ENCODE data around the gene PLCH2. TPM values are rescaled to one million over a fixed set of nuclear protein-coding genes. Genes with fewer than 3 reads are reported as not detected.

The PLCH2 gene
- total RNA-seq, 4 donors from 2014 or later = 1.00 to 7.3 (median 4.6) TPM

- no peak for DNase-seq
- H3K36me3 ChIP-seq = no peaks in the 10 kb centered on the region
- TF ChIP-seq POLR2AphosphoS5 (IDR thresholded peaks at IDR 0.05) (no peak), CTCF (IDR thresholded peaks at IDR 0.05) (no peak), EP300 (IDR thresholded peaks at IDR 0.05; ENCODE audit: low read depth) (no peak), POLR2A (IDR thresholded peaks at IDR 0.05) (no peak)
- no peak overlapping the region for H3K27ac ChIP-seq
- H3K9me3 ChIP-seq = no peaks in the 10 kb centered on the region
- no peak overlapping the region for H3K4me3 ChIP-seq
- peaks cover 0 to 6% (median 2%) of the 10 kb centered on the region in 4 donors for H3K4me1 ChIP-seq
- H3K27me3 ChIP-seq = peaks cover 78% of the 10 kb centered on the region
- intact Hi-C loops (cut with DNase I; ENCODE audit: low total_unique reads) (no loop called here), in situ Hi-C loops (cut with MboI; ENCODE audit: low pct_ligation_motif_present in 1 of 4, low pct_unique_long_range_greater_than_20kb in 1 of 4, low sequenced_read_pairs in 3 of 4) (no loop called here)
- WGBS, 2 donors (ENCODE audit: low coverage in 1 of 2) = 47% methylated on average over 5 of the region's 12 CpGs; no CpG with 5 or more reads in 1 of the 2 donors
Measured at GRCh38 chr1:2466270-2466665, 9.8 kb upstream of the PLCH2 start.

- peaks cover 0 to 6% (median 2%) of the 10 kb centered on the region in 4 donors for H3K4me1 ChIP-seq
- H3K27ac ChIP-seq = no peak overlapping the region
- in situ Hi-C loops (cut with MboI; ENCODE audit: low pct_ligation_motif_present in 1 of 4, low pct_unique_long_range_greater_than_20kb in 1 of 4, low sequenced_read_pairs in 3 of 4) = no loop called here
- intact Hi-C loops (cut with DNase I; ENCODE audit: low total_unique reads) = no loop called here
- no peak overlapping the region for H3K4me3 ChIP-seq
- no peak for DNase-seq
- H3K27me3 ChIP-seq = peaks cover 78% of the 10 kb centered on the region
- TF ChIP-seq EP300 (IDR thresholded peaks at IDR 0.05; ENCODE audit: low read depth) (no peak), POLR2AphosphoS5 (IDR thresholded peaks at IDR 0.05) (no peak), CTCF (IDR thresholded peaks at IDR 0.05) (no peak), POLR2A (IDR thresholded peaks at IDR 0.05) (no peak)
- H3K36me3 ChIP-seq = no peaks in the 10 kb centered on the region
- WGBS, 2 donors (ENCODE audit: low coverage in 1 of 2) = 20% methylated on average over 12 of the region's 30 CpGs; no CpG with 5 or more reads in 1 of the 2 donors
- no peaks in the 10 kb centered on the region for H3K9me3 ChIP-seq
Measured at GRCh38 chr1:2466958-2467554, 9.0 kb upstream of the PLCH2 start.

- DNase-seq = no peak
- peaks cover 70% of the 10 kb centered on the region for H3K27me3 ChIP-seq
- 36 to 64% methylated on average over 5 to 6 of the region's 14 CpGs for WGBS, 2 donors (ENCODE audit: low coverage in 1 of 2)
- H3K36me3 ChIP-seq = no peaks in the 10 kb centered on the region
- H3K9me3 ChIP-seq = no peaks in the 10 kb centered on the region
- no peak for TF ChIP-seq POLR2A (IDR thresholded peaks at IDR 0.05)
- TF ChIP-seq POLR2AphosphoS5 (IDR thresholded peaks at IDR 0.05) = no peak
- no peak for TF ChIP-seq CTCF (IDR thresholded peaks at IDR 0.05)
- no peak for TF ChIP-seq EP300 (IDR thresholded peaks at IDR 0.05; ENCODE audit: low read depth)
- in situ Hi-C loops (cut with MboI; ENCODE audit: low pct_ligation_motif_present in 1 of 4, low pct_unique_long_range_greater_than_20kb in 1 of 4, low sequenced_read_pairs in 3 of 4) = no loop called here
- no peak overlapping the region for H3K27ac ChIP-seq
- peaks cover 0 to 6% (median 2%) of the 10 kb centered on the region in 4 donors for H3K4me1 ChIP-seq
- intact Hi-C loops (cut with DNase I; ENCODE audit: low total_unique reads) = no loop called here
- H3K4me3 ChIP-seq = no peak overlapping the region
Measured at GRCh38 chr1:2468041-2468472, 8.0 kb upstream of the PLCH2 start.

GRCh38 chr1:2468540-2468939, 7.5 kb upstream of the PLCH2 start:
- H3K4me3 ChIP-seq = no peak overlapping the region
- H3K36me3 ChIP-seq = no peaks in the 10 kb centered on the region
- in situ Hi-C loops (cut with MboI; ENCODE audit: low pct_ligation_motif_present in 1 of 4, low pct_unique_long_range_greater_than_20kb in 1 of 4, low sequenced_read_pairs in 3 of 4) = no loop called here
- H3K27ac ChIP-seq = no peak overlapping the region
- DNase-seq = no peak
- H3K9me3 ChIP-seq = no peaks in the 10 kb centered on the region
- WGBS, 2 donors (ENCODE audit: low coverage in 1 of 2) = 48% methylated on average over 10 of the region's 10 CpGs; no CpG with 5 or more reads in 1 of the 2 donors
- TF ChIP-seq CTCF (IDR thresholded peaks at IDR 0.05) = no peak
- no peak for TF ChIP-seq EP300 (IDR thresholded peaks at IDR 0.05; ENCODE audit: low read depth)
- TF ChIP-seq POLR2A (IDR thresholded peaks at IDR 0.05) = no peak
- TF ChIP-seq POLR2AphosphoS5 (IDR thresholded peaks at IDR 0.05) = no peak
- H3K4me1 ChIP-seq = peaks cover 0 to 6% (median 2%) of the 10 kb centered on the region in 4 donors
- intact Hi-C loops (cut with DNase I; ENCODE audit: low total_unique reads) = no loop called here
- peaks cover 65% of the 10 kb centered on the region for H3K27me3 ChIP-seq

Measured in transverse colon (tissue), 4 donors.